SU-DHL-6 (cell line): Measurements from ENCODE around the gene BOK.
"Not testable (repeated sequence)": the region's sequence is repeated elsewhere in the genome, so short reads cannot be mapped to it uniquely, and the experiment has no call there.

Experiments
- H2AFZ ChIP-seq: fragments of 200-600 bp; sonication (generic); 2 replicates; pipeline ENCODE4 v1.6.1; 2014; ENCODE audit warnings: low read depth, mild to moderate bottlenecking, moderate library complexity, mixed read lengths, antibody characterized with exemption, low read length; ENCODE audit not compliant: severe bottlenecking
- H3F3A ChIP-seq: fragments of 200-600 bp; shearing (Covaris generic); 2 replicates; pipeline ENCODE4 v1.6.0; 2016; ENCODE audit warnings: antibody characterized with exemption, mild to moderate bottlenecking; ENCODE audit not compliant: insufficient read depth
- H3K27ac ChIP-seq: fragments of 200-600 bp; sonication (generic); 2 replicates; pipeline ENCODE4 v1.5.1; 2016; ENCODE audit warnings: low read depth, mild to moderate bottlenecking, low read length, moderate library complexity, mixed read lengths
- H3K27me3 ChIP-seq: fragments of 200-600 bp; sonication (generic), shearing (Covaris generic); 2 replicates; pipeline ENCODE4 v1.6.0; 2014; ENCODE audit warnings: mild to moderate bottlenecking, low read length
- H3K36me3 ChIP-seq: fragments of 200-600 bp; sonication (generic); 2 replicates; pipeline ENCODE4 v1.6.1; 2014; ENCODE audit warnings: mild to moderate bottlenecking, low read length, mixed read lengths
- H3K4me2 ChIP-seq: fragments of 300-600, 200-600 bp; shearing (Covaris generic), sonication (generic); 2 replicates; pipeline ENCODE4 v1.6.0; 2014; ENCODE audit warnings: low read length, low read depth, mild to moderate bottlenecking; ENCODE audit not compliant: poor library complexity, severe bottlenecking
- H3K4me3 ChIP-seq: fragments of 200-600 bp; sonication (generic); 2 replicates; pipeline ENCODE4 v1.5.1; 2014; ENCODE audit warnings: antibody characterized with exemption, low read length, mild to moderate bottlenecking, mixed read lengths; ENCODE audit not compliant: insufficient read depth, poor library complexity, severe bottlenecking
- H3K79me2 ChIP-seq: fragments of 200-600 bp; sonication (generic); 2 replicates; pipeline ENCODE4 v1.6.1; 2014; ENCODE audit warnings: mild to moderate bottlenecking, low read length, moderate library complexity; ENCODE audit not compliant: insufficient read depth
- H3K9ac ChIP-seq: fragments of 200-600 bp; sonication (generic); 2 replicates; pipeline ENCODE4 v1.7.0; 2014; ENCODE audit warnings: mild to moderate bottlenecking, low read length
- H3K9me2 ChIP-seq: fragments of 200-600 bp; sonication (generic); replicated peaks from 2 replicates; pipeline ENCODE4 v1.6.1; 2014; ENCODE audit warnings: low read length; ENCODE audit not compliant: insufficient read depth
- H3K9me3 ChIP-seq: fragments of 200-600 bp; sonication (generic); 2 replicates; pipeline ENCODE4 v1.6.1; 2014; ENCODE audit warnings: low read length, mixed read lengths; ENCODE audit not compliant: insufficient read depth
- H4K20me1 ChIP-seq: fragments of 200-600 bp; sonication (generic); 2 replicates; pipeline ENCODE4 v1.6.1; 2014; ENCODE audit warnings: low read depth, mild to moderate bottlenecking, antibody characterized with exemption, low read length, moderate library complexity, mixed read lengths
- EZH2phosphoT487 ChIP-seq: fragments of 200-600 bp; sonication (generic), shearing (Covaris generic); conservative IDR thresholded peaks from 2 replicates; pipeline ENCODE4 v1.6.1; 2018; ENCODE audit warnings: mild to moderate bottlenecking, antibody characterized with exemption, low read length, moderate library complexity, mixed read lengths
- TF ChIP-seq, protein P1 (sequence below): fragments of 200-600 bp; sonication (generic); IDR thresholded peaks from one replicate; pipeline ENCODE4 v1.5.1; 2017; ENCODE audit warnings: antibody characterized with exemption, mild to moderate bottlenecking, low read length, moderate library complexity; ENCODE audit not compliant: insufficient read depth, poor library complexity, severe bottlenecking

Gene BOK

DNA sequence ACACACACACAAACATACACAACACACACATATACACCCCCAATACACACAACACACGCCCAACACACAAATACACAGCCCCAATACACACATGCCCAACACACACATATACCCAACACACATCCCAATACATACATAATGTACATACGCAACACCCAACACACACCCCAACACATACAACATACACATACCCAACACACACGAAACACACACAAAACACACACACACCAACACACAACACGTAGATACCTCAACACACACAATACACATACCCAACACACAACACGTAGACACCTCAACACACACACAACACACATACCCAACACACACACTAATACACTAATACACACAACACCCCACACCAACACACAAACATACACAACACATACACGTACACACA is 41.2 kb upstream of the BOK start:
- Histone ChIP-seq H3K9me2 (no peaks in the 10 kb centered on the region), H3F3A (no peaks in the 10 kb centered on the region), H3K4me2 (no peak overlapping the region), H3K9me3 (peaks cover 7% of the 10 kb centered on the region; the same call in 1 of the 2 replicates), H3K79me2 (no peaks in the 10 kb centered on the region), H2AFZ (no peak overlapping the region), H3K27me3 (no peaks in the 10 kb centered on the region), H3K36me3 (no peaks in the 10 kb centered on the region), H3K27ac (no peak overlapping the region), H3K4me3 (no peak overlapping the region), H3K9ac (no peak overlapping the region), H4K20me1 (no peaks in the 10 kb centered on the region)
- TF ChIP-seq EZH2phosphoT487 = no peak
- TF ChIP-seq, protein P1, sequence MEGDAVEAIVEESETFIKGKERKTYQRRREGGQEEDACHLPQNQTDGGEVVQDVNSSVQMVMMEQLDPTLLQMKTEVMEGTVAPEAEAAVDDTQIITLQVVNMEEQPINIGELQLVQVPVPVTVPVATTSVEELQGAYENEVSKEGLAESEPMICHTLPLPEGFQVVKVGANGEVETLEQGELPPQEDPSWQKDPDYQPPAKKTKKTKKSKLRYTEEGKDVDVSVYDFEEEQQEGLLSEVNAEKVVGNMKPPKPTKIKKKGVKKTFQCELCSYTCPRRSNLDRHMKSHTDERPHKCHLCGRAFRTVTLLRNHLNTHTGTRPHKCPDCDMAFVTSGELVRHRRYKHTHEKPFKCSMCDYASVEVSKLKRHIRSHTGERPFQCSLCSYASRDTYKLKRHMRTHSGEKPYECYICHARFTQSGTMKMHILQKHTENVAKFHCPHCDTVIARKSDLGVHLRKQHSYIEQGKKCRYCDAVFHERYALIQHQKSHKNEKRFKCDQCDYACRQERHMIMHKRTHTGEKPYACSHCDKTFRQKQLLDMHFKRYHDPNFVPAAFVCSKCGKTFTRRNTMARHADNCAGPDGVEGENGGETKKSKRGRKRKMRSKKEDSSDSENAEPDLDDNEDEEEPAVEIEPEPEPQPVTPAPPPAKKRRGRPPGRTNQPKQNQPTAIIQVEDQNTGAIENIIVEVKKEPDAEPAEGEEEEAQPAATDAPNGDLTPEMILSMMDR = no peak

DNA sequence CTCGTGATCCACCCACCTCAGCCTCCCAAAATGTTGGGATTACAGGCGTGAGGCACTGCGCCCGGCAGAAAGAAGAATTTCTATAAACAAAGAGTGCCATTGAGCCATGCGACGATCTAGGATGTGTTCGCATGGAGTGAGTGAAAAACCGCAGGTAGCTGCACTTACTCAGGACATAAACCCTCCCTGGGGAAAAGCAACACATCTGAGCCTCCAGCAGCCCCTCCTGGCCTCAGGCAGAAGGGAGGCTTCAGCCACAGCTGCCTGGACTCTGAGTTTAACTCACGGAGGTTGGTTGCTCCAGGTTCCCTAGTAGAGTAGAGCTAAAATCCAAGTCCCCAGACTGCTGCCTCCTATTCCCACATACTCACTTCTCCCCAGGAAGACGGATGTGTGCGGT is 38.9 kb upstream of the BOK start:
- Histone ChIP-seq H3K27me3 (no peaks in the 10 kb centered on the region), H3K79me2 (no peaks in the 10 kb centered on the region), H3K4me3 (no peak overlapping the region), H3K9ac (no peak overlapping the region), H4K20me1 (no peaks in the 10 kb centered on the region), H3K9me3 (peaks cover 7% of the 10 kb centered on the region; the same call in 1 of the 2 replicates), H3K27ac (no peak overlapping the region), H3K9me2 (no peaks in the 10 kb centered on the region), H2AFZ (no peak overlapping the region), H3F3A (no peaks in the 10 kb centered on the region), H3K4me2 (no peak overlapping the region), H3K36me3 (no peaks in the 10 kb centered on the region)
- TF ChIP-seq, protein P1 = no peak
- TF ChIP-seq EZH2phosphoT487 = no peak

DNA sequence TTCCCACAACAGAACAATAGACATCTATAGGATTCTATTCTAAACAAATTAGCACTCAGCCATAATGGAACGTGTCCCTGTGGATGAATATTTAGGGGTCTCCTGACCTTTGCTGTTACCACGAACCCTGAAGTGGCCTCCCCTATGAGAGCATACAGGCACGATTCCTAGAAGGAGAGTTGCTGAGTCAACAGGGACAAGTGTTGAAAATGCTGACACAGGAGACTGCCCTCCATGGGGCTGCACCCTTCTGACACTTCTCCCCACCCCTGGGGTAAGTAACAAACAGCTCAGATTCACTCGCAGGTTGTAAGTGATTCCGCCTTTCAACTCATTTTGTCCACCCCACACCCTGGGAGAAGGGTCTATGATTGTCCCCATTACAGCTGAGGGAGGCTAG is 36.1 kb upstream of the BOK start:
- Histone ChIP-seq H3K79me2 (no peaks in the 10 kb centered on the region), H3K27ac (no peak overlapping the region), H2AFZ (no peak overlapping the region), H3K27me3 (no peaks in the 10 kb centered on the region), H3K9me3 (peaks cover 1% of the 10 kb centered on the region; the same call in 1 of the 2 replicates), H3K4me2 (no peak overlapping the region), H3K36me3 (no peaks in the 10 kb centered on the region), H3K4me3 (no peak overlapping the region), H3F3A (no peaks in the 10 kb centered on the region), H3K9me2 (no peaks in the 10 kb centered on the region), H3K9ac (no peak overlapping the region), H4K20me1 (no peaks in the 10 kb centered on the region)
- no peak for TF ChIP-seq EZH2phosphoT487
- TF ChIP-seq, protein P1 = no peak

DNA sequence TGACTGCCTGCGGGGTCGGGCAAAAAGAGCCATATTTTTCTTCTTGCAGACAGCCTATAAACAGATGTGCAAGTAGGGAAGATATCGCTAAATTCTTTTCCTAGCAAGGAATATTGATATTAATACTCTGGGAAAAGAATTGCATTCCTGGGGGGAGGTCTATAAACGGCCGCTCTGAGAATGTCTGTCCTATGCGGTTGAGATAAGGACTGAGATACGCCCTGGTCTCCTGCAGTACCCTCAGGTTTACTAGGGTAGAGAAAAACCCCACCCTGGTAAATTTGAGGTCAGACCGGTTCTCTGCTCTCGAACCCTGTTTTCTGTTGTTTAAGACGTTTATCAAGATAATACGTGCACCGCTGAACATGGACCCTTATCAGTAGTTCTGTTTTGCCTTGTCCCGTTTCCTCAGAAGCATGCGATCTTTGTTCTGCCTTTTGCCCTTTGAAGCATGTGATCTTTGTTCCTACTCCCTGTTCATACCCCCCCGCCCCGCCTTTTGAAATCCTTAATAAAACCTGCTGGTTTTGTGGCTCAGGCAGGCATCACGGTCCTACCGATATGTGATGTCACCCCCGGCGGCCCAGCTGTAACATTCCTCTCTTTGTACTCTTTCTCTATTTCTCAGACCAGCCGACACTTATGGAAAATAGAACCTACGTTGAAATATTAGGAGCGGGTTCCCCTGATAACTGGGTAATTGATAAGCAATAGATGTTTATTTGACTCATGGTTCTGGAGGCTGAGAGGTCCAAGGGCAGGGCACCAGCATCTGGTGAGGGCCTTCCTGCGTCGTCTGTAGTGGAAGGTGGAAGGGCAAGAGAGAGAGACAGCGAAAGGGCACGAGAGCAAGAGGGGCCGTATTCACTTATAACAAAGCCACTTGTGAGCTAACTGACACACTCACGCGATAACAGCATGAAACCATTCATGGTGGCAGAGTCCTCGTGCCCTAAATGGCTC is 32.4 kb upstream of the BOK start:
- H3K27ac ChIP-seq, H3K27me3 ChIP-seq, H3K4me2 ChIP-seq, H4K20me1 ChIP-seq, H3F3A ChIP-seq, H2AFZ ChIP-seq, H3K9ac ChIP-seq, H3K36me3 ChIP-seq, H3K9me2 ChIP-seq, H3K4me3 ChIP-seq, H3K9me3 ChIP-seq, H3K79me2 ChIP-seq: not testable (repeated sequence)
